OCI-LY3 (cell line): Measurements from ENCODE around the gene DCUN1D2.

Experiments
- CTCF ChIP-seq: fragments of 200-600, 300-600 bp; sonication (generic); IDR thresholded peaks from 2 replicates; pipeline ENCODE4 v1.5.1; 2014; ENCODE audit warnings: antibody characterized with exemption, low read length, low read depth
- EZH2phosphoT487 ChIP-seq: fragments of 200-600 bp; shearing (Covaris generic); IDR thresholded peaks from 2 replicates; pipeline ENCODE4 v1.6.1; 2018; ENCODE audit warnings: antibody characterized with exemption, mixed run types, low read depth

GRCh38 chr13:113413898-113414282 lies 76.6 kb downstream of the DCUN1D2 start:
- TF ChIP-seq CTCF, result no peak
- TF ChIP-seq EZH2phosphoT487, result no peak
